ENCODE results near the gene TBX21.

The TBX21 gene

GRCh38 chr17:47692137-47692894 lies 40.7 kb upstream of the TBX21 start:
- TF ChIP-seq TCF4 (CRISPR knock-in tag; IDR thresholded peaks at IDR 0.05; ENCODE audit: borderline replicate concordance) (no peak), POU6F1 (CRISPR knock-in tag; IDR thresholded peaks at IDR 0.05; ENCODE audit: borderline replicate concordance, low read depth) (no peak), ESRRG (CRISPR knock-in tag; IDR thresholded peaks at IDR 0.05) (no peak)
- no peak for ATAC-seq

GRCh38 chr17:47692895-47693730 lies 39.9 kb upstream of the TBX21 start:
- no peak for ATAC-seq
- TF ChIP-seq GLIS3 (CRISPR knock-in tag; IDR thresholded peaks at IDR 0.05) (no peak), TSHZ2 (CRISPR knock-in tag; IDR thresholded peaks at IDR 0.05) (no peak), ZC3H10 (CRISPR knock-in tag; IDR thresholded peaks at IDR 0.05) (no peak), CSRNP3 (CRISPR knock-in tag; IDR thresholded peaks at IDR 0.05) (no peak), ARNTL (CRISPR knock-in tag; IDR thresholded peaks at IDR 0.05; ENCODE audit: borderline replicate concordance, low read depth) (no peak), PATZ1 (CRISPR knock-in tag; IDR thresholded peaks at IDR 0.05; ENCODE audit: borderline replicate concordance) (no peak), ZNF8 (CRISPR knock-in tag; IDR thresholded peaks at IDR 0.05) (no peak), BACH2 (CRISPR knock-in tag; IDR thresholded peaks at IDR 0.05; ENCODE audit: borderline replicate concordance) (no peak), ZNF565 (CRISPR knock-in tag; conservative IDR thresholded peaks at IDR 0.05; ENCODE audit: low read depth) (no peak)

GRCh38 chr17:47693731-47694580 lies 39.1 kb upstream of the TBX21 start, which contains the start of gene TBKBP1:
TBKBP1 (plus strand) TSS chr17:47694161; CDS start chr17:47696113, 1,952 bp downstream.
- ATAC-seq = peak; percentile 61
- no peak for TF ChIP-seq ARNTL (CRISPR knock-in tag; IDR thresholded peaks at IDR 0.05; ENCODE audit: borderline replicate concordance, low read depth)
- TF ChIP-seq SNAI2 (CRISPR knock-in tag; IDR thresholded peaks at IDR 0.05) = no peak
- TF ChIP-seq TSHZ2 (CRISPR knock-in tag; IDR thresholded peaks at IDR 0.05) = no peak
- peak; percentile 54; the same call in 1 of the 2 replicates for TF ChIP-seq ZFP3 (CRISPR knock-in tag; IDR thresholded peaks at IDR 0.05)
- peak; percentile 78; the same call in 1 of the 2 replicates for TF ChIP-seq PATZ1 (CRISPR knock-in tag; IDR thresholded peaks at IDR 0.05; ENCODE audit: borderline replicate concordance)
- TF ChIP-seq CSDC2 (CRISPR knock-in tag; IDR thresholded peaks at IDR 0.05) = no peak

Data from SK-N-SH treated with all-trans-retinoic acid at 6 μM for 48 hours (cell line).